ENCODE data around the gene LY6G6D.
A peak's percentile ranks its signal among the peaks of the same experiment; 100 is the strongest.
"Not testable (repeated sequence)": the region's sequence is repeated elsewhere in the genome, so short reads cannot be mapped to it uniquely, and the experiment has no call there.

Gene LY6G6D

DNA sequence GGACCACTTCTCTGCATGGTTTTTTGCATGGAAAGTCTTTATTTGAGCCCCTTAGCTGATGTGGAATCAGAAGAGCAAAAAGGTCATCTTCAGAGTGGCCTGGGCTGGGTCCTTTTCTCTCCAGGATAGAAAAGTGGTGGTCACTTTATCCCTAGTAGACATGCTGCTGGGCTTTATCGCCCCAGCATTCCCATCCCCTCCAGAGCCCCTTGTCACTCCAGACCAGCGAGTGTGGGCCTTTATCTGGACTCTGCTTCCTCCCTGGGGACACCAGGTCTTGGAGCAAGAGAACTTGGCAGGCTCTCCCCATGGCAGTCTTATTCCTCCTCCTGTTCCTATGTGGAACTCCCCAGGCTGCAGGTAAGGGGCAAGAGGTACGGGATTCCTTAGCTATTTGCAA is 8.5 kb upstream of the LY6G6D start, which contains the start of gene LY6G6F:
Gene LY6G6F, plus strand, starts transcription at position 268 of the 400 bp plus-strand sequence. Its CDS starts 41 bp downstream, at position 309.
- DNase-seq, result no peak
- H3K79me2 ChIP-seq (ENCODE audit: control insufficient read depth, insufficient read depth, low read length), result peaks cover 6% of the 10 kb centered on the region
- H3K4ac ChIP-seq (ENCODE audit: low read depth, low read length), result peak within 1 kb of the TSS; percentile 7
- no peak within 1 kb of the TSS for H3K4me2 ChIP-seq (ENCODE audit: low read length)
- no peaks in the 10 kb centered on the region for H3K36me3 ChIP-seq (ENCODE audit: control insufficient read depth, insufficient read depth, low read length)
- H3K27me3 ChIP-seq (ENCODE audit: insufficient read depth, low read length, poor library complexity), result no peaks in the 10 kb centered on the region
- H2AK5ac ChIP-seq (ENCODE audit: low read length), result no peak within 1 kb of the TSS
- no peak within 1 kb of the TSS for H4K5ac ChIP-seq (ENCODE audit: low read length)
- H3K18ac ChIP-seq (ENCODE audit: low read length), result no peak within 1 kb of the TSS
- peaks cover 10% of the 10 kb centered on the region for H3K4me1 ChIP-seq (ENCODE audit: control insufficient read depth, low read depth, low read length)
- H3K9ac ChIP-seq (ENCODE audit: low read length), result no peak within 1 kb of the TSS
- no peak within 1 kb of the TSS for H2BK5ac ChIP-seq (ENCODE audit: low read length)
- no peak within 1 kb of the TSS for H3K56ac ChIP-seq (ENCODE audit: low read length)
- no peak within 1 kb of the TSS for H2BK15ac ChIP-seq (replicated peaks; ENCODE audit: low read depth)
- no peak within 1 kb of the TSS for H4K8ac ChIP-seq (ENCODE audit: low read depth, low read length)
- H2BK120ac ChIP-seq (ENCODE audit: low read depth, low read length), result no peak within 1 kb of the TSS
- H3K27ac ChIP-seq (ENCODE audit: low read depth, low read length), result no peak within 1 kb of the TSS
- H3K23ac ChIP-seq (ENCODE audit: low read length), result no peak within 1 kb of the TSS
- H3K79me1 ChIP-seq (ENCODE audit: low read length), result peaks cover 6% of the 10 kb centered on the region
- WGBS (ENCODE audit: extremely low coverage, insufficient coverage, low lambda C conversion rate), result no CpG with 5 or more reads among the region's 3 CpGs
- no peak within 1 kb of the TSS for H3K4me3 ChIP-seq (ENCODE audit: low read length)

DNA sequence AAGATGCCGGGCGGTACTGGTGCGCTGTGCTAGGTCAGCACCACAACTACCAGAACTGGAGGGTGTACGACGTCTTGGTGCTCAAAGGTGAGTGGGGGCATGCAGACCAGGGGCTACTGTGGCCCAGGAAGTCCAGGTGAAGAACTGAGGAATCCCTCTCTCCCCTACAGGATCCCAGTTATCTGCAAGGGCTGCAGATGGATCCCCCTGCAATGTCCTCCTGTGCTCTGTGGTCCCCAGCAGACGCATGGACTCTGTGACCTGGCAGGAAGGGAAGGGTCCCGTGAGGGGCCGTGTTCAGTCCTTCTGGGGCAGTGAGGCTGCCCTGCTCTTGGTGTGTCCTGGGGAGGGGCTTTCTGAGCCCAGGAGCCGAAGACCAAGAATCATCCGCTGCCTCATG is 7.4 kb upstream of the LY6G6D start:
- no peaks in the 10 kb centered on the region for H3K36me3 ChIP-seq (ENCODE audit: control insufficient read depth, insufficient read depth, low read length)
- no peak overlapping the region for H3K4ac ChIP-seq (ENCODE audit: low read depth, low read length)
- DNase-seq, result no peak
- no peak overlapping the region for H3K4me3 ChIP-seq (ENCODE audit: low read length)
- no peaks in the 10 kb centered on the region for H3K79me2 ChIP-seq (ENCODE audit: control insufficient read depth, insufficient read depth, low read length)
- H2BK120ac ChIP-seq (ENCODE audit: low read depth, low read length), result no peak overlapping the region
- H3K9ac ChIP-seq (ENCODE audit: low read length), result no peak overlapping the region
- H2BK15ac ChIP-seq (replicated peaks; ENCODE audit: low read depth), result no peak overlapping the region
- H3K79me1 ChIP-seq (ENCODE audit: low read length), result no peaks in the 10 kb centered on the region
- no peak overlapping the region for H3K18ac ChIP-seq (ENCODE audit: low read length)
- no peak overlapping the region for H2BK5ac ChIP-seq (ENCODE audit: low read length)
- no peak overlapping the region for H3K23ac ChIP-seq (ENCODE audit: low read length)
- no peak overlapping the region for H2AK5ac ChIP-seq (ENCODE audit: low read length)
- H3K27me3 ChIP-seq (ENCODE audit: insufficient read depth, low read length, poor library complexity), result no peaks in the 10 kb centered on the region
- H3K56ac ChIP-seq (ENCODE audit: low read length), result no peak overlapping the region
- no CpG with 5 or more reads among the region's 10 CpGs for WGBS (ENCODE audit: extremely low coverage, insufficient coverage, low lambda C conversion rate)
- H3K27ac ChIP-seq (ENCODE audit: low read depth, low read length), result no peak overlapping the region
- no peak overlapping the region for H4K8ac ChIP-seq (ENCODE audit: low read depth, low read length)
- H4K5ac ChIP-seq (ENCODE audit: low read length), result no peak overlapping the region
- H3K4me2 ChIP-seq (ENCODE audit: low read length), result no peak overlapping the region
- H3K4me1 ChIP-seq (ENCODE audit: control insufficient read depth, low read depth, low read length), result peaks cover 4% of the 10 kb centered on the region

DNA sequence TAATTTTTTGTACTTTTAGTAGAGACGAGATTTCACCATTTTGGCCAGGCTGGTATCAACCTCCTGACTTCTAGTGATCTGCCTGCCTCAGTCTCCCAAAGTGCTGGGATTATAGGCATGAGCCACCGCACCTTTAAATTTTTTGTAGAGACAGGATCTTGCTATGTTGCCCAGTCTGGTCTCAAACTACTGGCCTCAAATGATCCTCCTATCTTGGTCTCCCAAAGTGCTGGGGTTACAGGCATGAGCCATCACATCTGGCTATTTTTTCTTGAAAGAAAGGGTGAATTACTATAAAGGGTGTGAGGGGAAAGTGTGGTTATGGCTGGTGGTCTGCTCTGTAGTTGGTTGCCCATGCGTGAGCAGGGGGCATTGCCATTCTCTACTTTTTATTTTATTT is 6.9 kb upstream of the LY6G6D start:
- H3K9ac ChIP-seq (ENCODE audit: low read length), result no peak overlapping the region
- no peak overlapping the region for H3K18ac ChIP-seq (ENCODE audit: low read length)
- H2AK5ac ChIP-seq (ENCODE audit: low read length), result no peak overlapping the region
- no peaks in the 10 kb centered on the region for H3K79me1 ChIP-seq (ENCODE audit: low read length)
- H4K5ac ChIP-seq (ENCODE audit: low read length), result no peak overlapping the region
- no peaks in the 10 kb centered on the region for H3K79me2 ChIP-seq (ENCODE audit: control insufficient read depth, insufficient read depth, low read length)
- DNase-seq, result no peak
- no peak overlapping the region for H3K4me3 ChIP-seq (ENCODE audit: low read length)
- no peaks in the 10 kb centered on the region for H3K27me3 ChIP-seq (ENCODE audit: insufficient read depth, low read length, poor library complexity)
- H3K36me3 ChIP-seq (ENCODE audit: control insufficient read depth, insufficient read depth, low read length), result no peaks in the 10 kb centered on the region
- no peak overlapping the region for H3K4me2 ChIP-seq (ENCODE audit: low read length)
- WGBS (ENCODE audit: extremely low coverage, insufficient coverage, low lambda C conversion rate), result no CpG with 5 or more reads among the region's 3 CpGs
- H2BK5ac ChIP-seq (ENCODE audit: low read length), result no peak overlapping the region
- H4K8ac ChIP-seq (ENCODE audit: low read depth, low read length), result no peak overlapping the region
- no peak overlapping the region for H3K23ac ChIP-seq (ENCODE audit: low read length)
- H2BK120ac ChIP-seq (ENCODE audit: low read depth, low read length), result no peak overlapping the region
- no peak overlapping the region for H3K56ac ChIP-seq (ENCODE audit: low read length)
- no peak overlapping the region for H3K4ac ChIP-seq (ENCODE audit: low read depth, low read length)
- H3K4me1 ChIP-seq (ENCODE audit: control insufficient read depth, low read depth, low read length), result peaks cover 6% of the 10 kb centered on the region
- H2BK15ac ChIP-seq (replicated peaks; ENCODE audit: low read depth), result no peak overlapping the region
- H3K27ac ChIP-seq (ENCODE audit: low read depth, low read length), result no peak overlapping the region

DNA sequence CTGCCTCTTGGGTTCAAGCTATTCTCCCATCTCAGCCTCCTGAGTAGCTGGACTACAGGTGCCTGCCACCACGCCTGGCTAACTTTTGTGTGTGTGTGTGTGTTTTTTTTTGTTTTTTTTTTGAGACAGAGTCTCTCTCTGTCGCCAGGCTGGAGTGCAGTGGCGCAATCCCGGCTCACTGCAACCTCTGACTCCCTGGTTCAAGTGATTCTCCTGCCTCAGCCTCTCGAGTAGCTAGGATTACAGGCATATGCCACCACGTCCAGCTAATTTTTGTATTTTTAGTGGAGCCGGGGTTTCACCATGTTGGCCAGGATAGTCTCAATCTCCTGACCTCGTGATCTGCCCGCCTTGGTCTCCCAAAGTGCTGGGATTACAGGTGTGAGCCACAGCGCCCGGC is 6.0 kb upstream of the LY6G6D start:
- not testable (repeated sequence) for H2BK15ac ChIP-seq (replicated peaks; ENCODE audit: low read depth); H3K9ac ChIP-seq (ENCODE audit: low read length); H3K79me1 ChIP-seq (ENCODE audit: low read length); H4K8ac ChIP-seq (ENCODE audit: low read depth, low read length); H2BK120ac ChIP-seq (ENCODE audit: low read depth, low read length); H3K18ac ChIP-seq (ENCODE audit: low read length); H3K4ac ChIP-seq (ENCODE audit: low read depth, low read length); H3K79me2 ChIP-seq (ENCODE audit: control insufficient read depth, insufficient read depth, low read length); H3K27ac ChIP-seq (ENCODE audit: low read depth, low read length); H2AK5ac ChIP-seq (ENCODE audit: low read length); H2BK5ac ChIP-seq (ENCODE audit: low read length); H3K56ac ChIP-seq (ENCODE audit: low read length); H3K4me3 ChIP-seq (ENCODE audit: low read length); H3K36me3 ChIP-seq (ENCODE audit: control insufficient read depth, insufficient read depth, low read length); H3K4me2 ChIP-seq (ENCODE audit: low read length); H3K23ac ChIP-seq (ENCODE audit: low read length); H4K5ac ChIP-seq (ENCODE audit: low read length); H3K27me3 ChIP-seq (ENCODE audit: insufficient read depth, low read length, poor library complexity); DNase-seq
- peaks cover 12% of the 10 kb centered on the region for H3K4me1 ChIP-seq (ENCODE audit: control insufficient read depth, low read depth, low read length)
- no CpG with 5 or more reads among the region's 11 CpGs for WGBS (ENCODE audit: extremely low coverage, insufficient coverage, low lambda C conversion rate)

DNA sequence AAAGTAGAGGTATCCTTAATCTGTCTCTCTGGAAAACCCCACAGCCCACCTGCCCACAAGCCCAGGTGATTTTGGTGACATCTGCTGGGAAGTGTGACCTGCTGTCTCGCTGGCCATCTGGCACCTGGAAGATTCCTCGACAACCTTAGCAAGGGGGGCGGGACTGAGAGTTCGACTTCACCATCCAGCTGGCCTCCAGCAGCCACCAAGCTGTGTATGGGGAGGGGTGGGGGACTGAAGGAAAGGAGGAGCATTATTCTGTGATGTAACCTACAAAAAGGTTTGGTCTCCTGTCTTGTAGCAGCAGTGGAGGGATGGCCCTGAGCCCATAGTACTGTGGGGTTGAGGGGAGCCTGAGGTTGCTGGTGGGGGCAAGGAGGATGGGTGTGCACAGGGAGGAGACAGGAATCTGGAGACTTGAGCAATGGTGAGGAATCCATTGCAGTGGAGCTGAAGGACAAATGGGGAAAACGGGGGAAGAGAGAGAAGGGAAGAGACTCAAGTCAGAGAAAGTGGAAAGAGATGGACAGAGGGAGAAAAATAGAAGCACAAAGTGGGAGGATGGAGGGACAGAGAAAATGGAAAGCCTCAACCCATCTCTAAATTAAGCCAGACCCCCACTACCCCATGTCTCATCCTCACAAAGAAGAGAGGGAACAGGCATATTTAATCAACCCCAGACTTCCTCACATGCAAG is 4.5 kb upstream of the LY6G6D start:
- Histone ChIP-seq H3K27me3 (ENCODE audit: insufficient read depth, low read length, poor library complexity) (no peaks in the 10 kb centered on the region), H3K36me3 (ENCODE audit: control insufficient read depth, insufficient read depth, low read length) (no peaks in the 10 kb centered on the region), H2BK5ac (ENCODE audit: low read length) (no peak overlapping the region), H3K4me3 (ENCODE audit: low read length) (no peak overlapping the region), H3K4me1 (ENCODE audit: control insufficient read depth, low read depth, low read length) (peaks cover 18% of the 10 kb centered on the region), H4K5ac (ENCODE audit: low read length) (no peak overlapping the region), H3K4ac (ENCODE audit: low read depth, low read length) (no peak overlapping the region), H2AK5ac (ENCODE audit: low read length) (peak overlapping the region; percentile 43), H3K79me2 (ENCODE audit: control insufficient read depth, insufficient read depth, low read length) (no peaks in the 10 kb centered on the region), H3K27ac (ENCODE audit: low read depth, low read length) (no peak overlapping the region), H2BK15ac (replicated peaks; ENCODE audit: low read depth) (no peak overlapping the region), H3K18ac (ENCODE audit: low read length) (no peak overlapping the region), H3K79me1 (ENCODE audit: low read length) (no peaks in the 10 kb centered on the region), H3K56ac (ENCODE audit: low read length) (peak overlapping the region; percentile 54), H3K4me2 (ENCODE audit: low read length) (no peak overlapping the region), H3K9ac (ENCODE audit: low read length) (peak overlapping the region; percentile 13), H2BK120ac (ENCODE audit: low read depth, low read length) (no peak overlapping the region), H4K8ac (ENCODE audit: low read depth, low read length) (no peak overlapping the region), H3K23ac (ENCODE audit: low read length) (no peak overlapping the region)
- no CpG with 5 or more reads among the region's 5 CpGs for WGBS (ENCODE audit: extremely low coverage, insufficient coverage, low lambda C conversion rate)
- DNase-seq, result peak; percentile 45

DNA sequence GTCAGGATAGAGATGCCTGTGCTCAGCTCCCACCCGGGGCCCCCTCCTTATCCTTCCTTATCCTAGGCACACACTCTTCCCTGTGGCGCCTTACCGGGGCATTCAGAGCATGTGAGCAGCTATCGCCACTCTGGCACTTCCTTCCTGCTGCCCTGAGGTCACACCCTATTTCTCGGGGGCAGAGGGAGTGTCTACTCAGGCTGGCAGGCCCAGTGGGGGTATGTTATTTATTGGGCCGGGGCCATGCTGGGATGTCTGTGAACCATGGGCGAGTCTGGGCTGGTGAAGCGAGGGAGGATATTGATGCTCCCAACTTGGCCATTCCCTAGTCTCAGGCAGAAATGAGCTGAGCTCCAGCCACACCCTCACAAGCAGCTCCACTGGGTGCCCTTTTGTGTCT is 3.9 kb upstream of the LY6G6D start:
- Histone ChIP-seq H3K4me2 (ENCODE audit: low read length) (no peak overlapping the region), H3K4ac (ENCODE audit: low read depth, low read length) (no peak overlapping the region), H3K27me3 (ENCODE audit: insufficient read depth, low read length, poor library complexity) (no peaks in the 10 kb centered on the region), H2AK5ac (ENCODE audit: low read length) (no peak overlapping the region), H2BK5ac (ENCODE audit: low read length) (no peak overlapping the region), H3K56ac (ENCODE audit: low read length) (no peak overlapping the region), H3K79me2 (ENCODE audit: control insufficient read depth, insufficient read depth, low read length) (no peaks in the 10 kb centered on the region), H3K79me1 (ENCODE audit: low read length) (no peaks in the 10 kb centered on the region), H3K4me1 (ENCODE audit: control insufficient read depth, low read depth, low read length) (peaks cover 18% of the 10 kb centered on the region), H2BK15ac (replicated peaks; ENCODE audit: low read depth) (no peak overlapping the region), H3K4me3 (ENCODE audit: low read length) (no peak overlapping the region), H4K8ac (ENCODE audit: low read depth, low read length) (no peak overlapping the region), H2BK120ac (ENCODE audit: low read depth, low read length) (no peak overlapping the region), H3K18ac (ENCODE audit: low read length) (no peak overlapping the region), H3K36me3 (ENCODE audit: control insufficient read depth, insufficient read depth, low read length) (no peaks in the 10 kb centered on the region), H3K27ac (ENCODE audit: low read depth, low read length) (no peak overlapping the region), H4K5ac (ENCODE audit: low read length) (no peak overlapping the region), H3K23ac (ENCODE audit: low read length) (no peak overlapping the region), H3K9ac (ENCODE audit: low read length) (no peak overlapping the region)
- no CpG with 5 or more reads among the region's 8 CpGs for WGBS (ENCODE audit: extremely low coverage, insufficient coverage, low lambda C conversion rate)
- DNase-seq, result no peak

Data from mesendoderm (in vitro differentiated cells).